DOHH2 (cell line): ENCODE results near the gene TMEM250.

Experiments used
- EZH2phosphoT487 ChIP-seq: fragments of 200-600 bp; sonication (generic); IDR thresholded peaks from 2 replicates; pipeline ENCODE4 v1.6.1; 2017; ENCODE audit warnings: borderline replicate concordance, mild to moderate bottlenecking, antibody characterized with exemption, low read length, moderate library complexity, mixed read lengths
- TF ChIP-seq, protein P1 (sequence below): fragments of 200-600 bp; sonication (generic); IDR thresholded peaks from one replicate; pipeline ENCODE4 v1.5.1; 2014; ENCODE audit warnings: antibody characterized with exemption, mild to moderate bottlenecking, low read depth, low read length; ENCODE audit not compliant: poor library complexity, severe bottlenecking

DNA sequence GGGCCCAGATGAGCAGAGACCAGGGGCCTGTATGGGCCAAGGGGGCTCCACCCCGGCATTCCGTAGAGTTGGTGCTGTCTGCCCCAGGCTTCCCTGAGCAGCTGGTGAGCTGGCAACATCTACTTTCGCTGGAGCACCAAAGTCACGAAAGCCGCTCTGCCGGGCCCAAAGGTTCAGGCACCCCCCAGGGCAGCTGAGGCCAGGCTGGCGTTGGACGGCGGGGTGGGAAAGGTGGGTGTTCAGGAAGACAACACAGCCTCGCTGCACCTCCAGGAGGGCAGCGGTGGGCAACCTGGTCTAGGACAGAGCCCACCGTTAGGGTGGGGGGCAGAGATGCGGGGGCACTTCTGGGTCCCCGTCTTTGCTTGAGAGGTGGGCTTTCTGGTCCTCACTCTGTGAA lies 30.1 kb upstream of the TMEM250 start:
- TF ChIP-seq, protein P1, sequence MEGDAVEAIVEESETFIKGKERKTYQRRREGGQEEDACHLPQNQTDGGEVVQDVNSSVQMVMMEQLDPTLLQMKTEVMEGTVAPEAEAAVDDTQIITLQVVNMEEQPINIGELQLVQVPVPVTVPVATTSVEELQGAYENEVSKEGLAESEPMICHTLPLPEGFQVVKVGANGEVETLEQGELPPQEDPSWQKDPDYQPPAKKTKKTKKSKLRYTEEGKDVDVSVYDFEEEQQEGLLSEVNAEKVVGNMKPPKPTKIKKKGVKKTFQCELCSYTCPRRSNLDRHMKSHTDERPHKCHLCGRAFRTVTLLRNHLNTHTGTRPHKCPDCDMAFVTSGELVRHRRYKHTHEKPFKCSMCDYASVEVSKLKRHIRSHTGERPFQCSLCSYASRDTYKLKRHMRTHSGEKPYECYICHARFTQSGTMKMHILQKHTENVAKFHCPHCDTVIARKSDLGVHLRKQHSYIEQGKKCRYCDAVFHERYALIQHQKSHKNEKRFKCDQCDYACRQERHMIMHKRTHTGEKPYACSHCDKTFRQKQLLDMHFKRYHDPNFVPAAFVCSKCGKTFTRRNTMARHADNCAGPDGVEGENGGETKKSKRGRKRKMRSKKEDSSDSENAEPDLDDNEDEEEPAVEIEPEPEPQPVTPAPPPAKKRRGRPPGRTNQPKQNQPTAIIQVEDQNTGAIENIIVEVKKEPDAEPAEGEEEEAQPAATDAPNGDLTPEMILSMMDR: no peak
- no peak for TF ChIP-seq EZH2phosphoT487
